ENCODE data around the gene PLEKHA8. TPM values are rescaled to one million over a fixed set of nuclear protein-coding genes. Genes with fewer than 3 reads are reported as not detected.

PLEKHA8 gene
- total RNA-seq, 1 experiment from 2014 or later = 38.1 TPM

DNA sequence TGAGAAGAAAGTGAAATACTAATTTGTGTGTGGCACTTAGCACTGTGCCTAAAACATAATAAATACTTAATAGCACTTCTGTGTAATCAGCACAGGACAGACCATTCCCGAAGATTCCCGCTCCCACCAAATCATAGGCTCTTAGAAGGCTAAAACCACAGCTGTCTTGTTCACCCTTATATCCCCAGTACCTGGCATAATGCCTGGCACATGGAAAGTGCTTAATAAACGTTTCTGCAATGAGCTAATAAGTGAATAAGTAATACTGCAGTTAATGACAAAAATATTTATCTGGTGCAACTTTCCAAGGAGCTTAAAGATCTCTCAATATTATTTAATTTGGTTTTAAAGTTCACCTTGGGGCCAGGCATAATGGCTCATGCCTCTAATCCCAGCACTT is 149.8 kb downstream of the PLEKHA8 start:
- H3K27me3 Mint-ChIP-seq (ENCODE audit: low read depth) = no peaks in the 10 kb centered on the region
- DNase-seq (ENCODE audit: low spot score) (no peak), ATAC-seq (no peak)
- TF ChIP-seq ZNF671 (CRISPR knock-in tag; IDR thresholded peaks at IDR 0.05) (no peak), CREB1 (CRISPR knock-in tag; IDR thresholded peaks at IDR 0.05) (no peak), NR3C1 (CRISPR knock-in tag; conservative IDR thresholded peaks at IDR 0.05; ENCODE audit: low read depth) (no peak), E2F4 (CRISPR knock-in tag; IDR thresholded peaks at IDR 0.05; ENCODE audit: borderline replicate concordance, low read depth) (no peak), STAT6 (CRISPR knock-in tag; conservative IDR thresholded peaks at IDR 0.05; ENCODE audit: low read depth) (no peak), ZNF396 (CRISPR knock-in tag; IDR thresholded peaks at IDR 0.05; ENCODE audit: borderline replicate concordance) (no peak), ZNF416 (CRISPR knock-in tag; IDR thresholded peaks at IDR 0.05) (no peak), ATF1 (CRISPR knock-in tag; IDR thresholded peaks at IDR 0.05) (no peak), PRRX2 (CRISPR knock-in tag; IDR thresholded peaks at IDR 0.05) (no peak), CREM (CRISPR knock-in tag; IDR thresholded peaks at IDR 0.05) (no peak), ZNF512 (CRISPR knock-in tag; IDR thresholded peaks at IDR 0.05; ENCODE audit: borderline replicate concordance) (no peak), SP1 (CRISPR knock-in tag; conservative IDR thresholded peaks at IDR 0.05) (no peak), HMGA2 (CRISPR knock-in tag; IDR thresholded peaks at IDR 0.05) (no peak), GTF2I (CRISPR knock-in tag; conservative IDR thresholded peaks at IDR 0.05) (no peak), MYBL2 (CRISPR knock-in tag; IDR thresholded peaks at IDR 0.05) (no peak), ZNF121 (CRISPR knock-in tag; IDR thresholded peaks at IDR 0.05) (no peak), NFYB (CRISPR knock-in tag; conservative IDR thresholded peaks at IDR 0.05; ENCODE audit: low read depth) (no peak)
- TF ChIP-seq, protein P1, sequence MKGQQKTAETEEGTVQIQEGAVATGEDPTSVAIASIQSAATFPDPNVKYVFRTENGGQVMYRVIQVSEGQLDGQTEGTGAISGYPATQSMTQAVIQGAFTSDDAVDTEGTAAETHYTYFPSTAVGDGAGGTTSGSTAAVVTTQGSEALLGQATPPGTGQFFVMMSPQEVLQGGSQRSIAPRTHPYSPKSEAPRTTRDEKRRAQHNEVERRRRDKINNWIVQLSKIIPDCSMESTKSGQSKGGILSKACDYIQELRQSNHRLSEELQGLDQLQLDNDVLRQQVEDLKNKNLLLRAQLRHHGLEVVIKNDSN (CRISPR knock-in tag; IDR thresholded peaks at IDR 0.05) = no peak
- TF ChIP-seq, protein P2, sequence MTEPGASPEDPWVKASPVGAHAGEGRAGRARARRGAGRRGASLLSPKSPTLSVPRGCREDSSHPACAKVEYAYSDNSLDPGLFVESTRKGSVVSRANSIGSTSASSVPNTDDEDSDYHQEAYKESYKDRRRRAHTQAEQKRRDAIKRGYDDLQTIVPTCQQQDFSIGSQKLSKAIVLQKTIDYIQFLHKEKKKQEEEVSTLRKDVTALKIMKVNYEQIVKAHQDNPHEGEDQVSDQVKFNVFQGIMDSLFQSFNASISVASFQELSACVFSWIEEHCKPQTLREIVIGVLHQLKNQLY (CRISPR knock-in tag; IDR thresholded peaks at IDR 0.05) = no peak
- TF ChIP-seq, protein P3, sequence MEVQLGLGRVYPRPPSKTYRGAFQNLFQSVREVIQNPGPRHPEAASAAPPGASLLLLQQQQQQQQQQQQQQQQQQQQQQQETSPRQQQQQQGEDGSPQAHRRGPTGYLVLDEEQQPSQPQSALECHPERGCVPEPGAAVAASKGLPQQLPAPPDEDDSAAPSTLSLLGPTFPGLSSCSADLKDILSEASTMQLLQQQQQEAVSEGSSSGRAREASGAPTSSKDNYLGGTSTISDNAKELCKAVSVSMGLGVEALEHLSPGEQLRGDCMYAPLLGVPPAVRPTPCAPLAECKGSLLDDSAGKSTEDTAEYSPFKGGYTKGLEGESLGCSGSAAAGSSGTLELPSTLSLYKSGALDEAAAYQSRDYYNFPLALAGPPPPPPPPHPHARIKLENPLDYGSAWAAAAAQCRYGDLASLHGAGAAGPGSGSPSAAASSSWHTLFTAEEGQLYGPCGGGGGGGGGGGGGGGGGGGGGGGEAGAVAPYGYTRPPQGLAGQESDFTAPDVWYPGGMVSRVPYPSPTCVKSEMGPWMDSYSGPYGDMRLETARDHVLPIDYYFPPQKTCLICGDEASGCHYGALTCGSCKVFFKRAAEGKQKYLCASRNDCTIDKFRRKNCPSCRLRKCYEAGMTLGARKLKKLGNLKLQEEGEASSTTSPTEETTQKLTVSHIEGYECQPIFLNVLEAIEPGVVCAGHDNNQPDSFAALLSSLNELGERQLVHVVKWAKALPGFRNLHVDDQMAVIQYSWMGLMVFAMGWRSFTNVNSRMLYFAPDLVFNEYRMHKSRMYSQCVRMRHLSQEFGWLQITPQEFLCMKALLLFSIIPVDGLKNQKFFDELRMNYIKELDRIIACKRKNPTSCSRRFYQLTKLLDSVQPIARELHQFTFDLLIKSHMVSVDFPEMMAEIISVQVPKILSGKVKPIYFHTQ (CRISPR knock-in tag; IDR thresholded peaks at IDR 0.05) = no peak
- no peaks in the 10 kb centered on the region for H3K36me3 Mint-ChIP-seq
- H3K9me3 Mint-ChIP-seq = no peaks in the 10 kb centered on the region
- POLR2A ChIA-PET = no interaction called here
- no peak overlapping the region for H3K4me3 Mint-ChIP-seq
- peaks cover 8% of the 10 kb centered on the region for H3K4me1 Mint-ChIP-seq
- H3K27ac Mint-ChIP-seq = no peak overlapping the region
- CTCF ChIA-PET = interaction anchor here (1.3 kb wide), 1 partner anchor 10 kb away, joined by 3 read pairs; no protein-coding TSS in a partner anchor
